Astrocyte (in vitro differentiated cells and primary cell): Measurements from ENCODE around the gene CPTP. TPM values are rescaled to one million over a fixed set of nuclear protein-coding genes. Genes with fewer than 3 reads are reported as not detected.

ENCODE experiments used
- DNase-seq: peaks from one replicate; pipeline ENCODE4 v3.0.0-alpha.2; 2010; ENCODE audit warnings: low read depth
- FAIRE-seq: peaks from 2 replicates; lab custom pipeline; 2011; peaks lifted over from hg19 to GRCh38; lab: Jason Lieb, UNC
- H2AFZ ChIP-seq: 2 replicates; pipeline ENCODE4 v1.6.0; 2012; ENCODE audit warnings: low read depth, low read length, inconsistent platforms
- H3K27ac ChIP-seq: 2 replicates; pipeline ENCODE4 v1.5.1; 2011; ENCODE audit warnings: low read depth, low read length, inconsistent platforms
- H3K27me3 ChIP-seq: 2 replicates; pipeline ENCODE4 v1.6.0; 2011; ENCODE audit warnings: low read length, inconsistent platforms; ENCODE audit not compliant: insufficient read depth
- H3K36me3 ChIP-seq: 2 replicates; pipeline ENCODE4 v1.5.1; 2011; ENCODE audit warnings: low read length, inconsistent platforms; ENCODE audit not compliant: insufficient read depth
- H3K4me1 ChIP-seq: 2 replicates; pipeline ENCODE4 v1.5.1; 2011; ENCODE audit warnings: low read length, inconsistent platforms; ENCODE audit not compliant: insufficient read depth
- H3K4me2 ChIP-seq: 2 replicates; pipeline ENCODE4 v1.6.0; 2012; ENCODE audit warnings: low read length, inconsistent platforms
- H3K4me3 ChIP-seq: 2 replicates; pipeline ENCODE4 v1.5.1; 2011; ENCODE audit warnings: low read depth, mild to moderate bottlenecking, low read length, inconsistent platforms; ENCODE audit not compliant: insufficient read depth
- H3K79me2 ChIP-seq: 2 replicates; pipeline ENCODE4 v1.6.0; 2012; ENCODE audit warnings: mild to moderate bottlenecking, low read length, inconsistent platforms; ENCODE audit not compliant: insufficient read depth
- H3K9ac ChIP-seq: 2 replicates; pipeline ENCODE4 v1.6.0; 2012; ENCODE audit warnings: mild to moderate bottlenecking, low read length, inconsistent platforms
- H3K9me3 ChIP-seq: 2 replicates; pipeline ENCODE4 v1.5.1; 2012; ENCODE audit warnings: low read depth, mild to moderate bottlenecking, low read length, inconsistent platforms; ENCODE audit not compliant: insufficient read depth
- H4K20me1 ChIP-seq: 2 replicates; pipeline ENCODE4 v1.6.0; 2012; ENCODE audit warnings: low read length, inconsistent platforms; ENCODE audit not compliant: insufficient read depth
- H3K27ac Mint-ChIP-seq: one replicate; pipeline ENCODE4 v1.8.0; 2021; ENCODE audit warnings: mild to moderate bottlenecking, mixed read lengths; ENCODE audit not compliant: unreplicated experiment
- H3K27me3 Mint-ChIP-seq: one replicate; pipeline ENCODE4 v1.8.0; 2021; ENCODE audit warnings: low read depth, mixed read lengths; ENCODE audit not compliant: unreplicated experiment
- H3K36me3 Mint-ChIP-seq: one replicate; pipeline ENCODE4 v1.8.0; 2021; ENCODE audit warnings: low read depth, mixed read lengths; ENCODE audit not compliant: unreplicated experiment
- H3K4me1 Mint-ChIP-seq: one replicate; pipeline ENCODE4 v1.8.0; 2021; ENCODE audit warnings: low read depth, mixed read lengths; ENCODE audit not compliant: unreplicated experiment
- H3K4me3 Mint-ChIP-seq: one replicate; pipeline ENCODE4 v1.8.0; 2021; ENCODE audit warnings: mild to moderate bottlenecking, moderate library complexity, mixed read lengths; ENCODE audit not compliant: unreplicated experiment
- H3K9me3 Mint-ChIP-seq: one replicate; pipeline ENCODE4 v1.8.0; 2021; ENCODE audit warnings: mild to moderate bottlenecking, mixed read lengths; ENCODE audit not compliant: unreplicated experiment
- EZH2 ChIP-seq: IDR thresholded peaks from 2 replicates; pipeline ENCODE4 v1.6.1; 2012; ENCODE audit warnings: mild to moderate bottlenecking, low read length, inconsistent platforms; ENCODE audit not compliant: insufficient read depth
- total RNA-seq: library from RNA; stranded (reverse); gene quantifications from 2 replicates; pipeline ENCODE4 v1.2.1, GENCODE V29; 2021
- TF ChIP-seq, protein P1 (sequence below): IDR thresholded peaks from 2 replicates; pipeline ENCODE4 v1.5.1; 2011; ENCODE audit warnings: low read depth, mild to moderate bottlenecking, inconsistent platforms, low read length, moderate library complexity; ENCODE audit not compliant: insufficient read depth

Gene CPTP
- total RNA-seq, 1 donor from 2014 or later = 28.5 TPM

DNA sequence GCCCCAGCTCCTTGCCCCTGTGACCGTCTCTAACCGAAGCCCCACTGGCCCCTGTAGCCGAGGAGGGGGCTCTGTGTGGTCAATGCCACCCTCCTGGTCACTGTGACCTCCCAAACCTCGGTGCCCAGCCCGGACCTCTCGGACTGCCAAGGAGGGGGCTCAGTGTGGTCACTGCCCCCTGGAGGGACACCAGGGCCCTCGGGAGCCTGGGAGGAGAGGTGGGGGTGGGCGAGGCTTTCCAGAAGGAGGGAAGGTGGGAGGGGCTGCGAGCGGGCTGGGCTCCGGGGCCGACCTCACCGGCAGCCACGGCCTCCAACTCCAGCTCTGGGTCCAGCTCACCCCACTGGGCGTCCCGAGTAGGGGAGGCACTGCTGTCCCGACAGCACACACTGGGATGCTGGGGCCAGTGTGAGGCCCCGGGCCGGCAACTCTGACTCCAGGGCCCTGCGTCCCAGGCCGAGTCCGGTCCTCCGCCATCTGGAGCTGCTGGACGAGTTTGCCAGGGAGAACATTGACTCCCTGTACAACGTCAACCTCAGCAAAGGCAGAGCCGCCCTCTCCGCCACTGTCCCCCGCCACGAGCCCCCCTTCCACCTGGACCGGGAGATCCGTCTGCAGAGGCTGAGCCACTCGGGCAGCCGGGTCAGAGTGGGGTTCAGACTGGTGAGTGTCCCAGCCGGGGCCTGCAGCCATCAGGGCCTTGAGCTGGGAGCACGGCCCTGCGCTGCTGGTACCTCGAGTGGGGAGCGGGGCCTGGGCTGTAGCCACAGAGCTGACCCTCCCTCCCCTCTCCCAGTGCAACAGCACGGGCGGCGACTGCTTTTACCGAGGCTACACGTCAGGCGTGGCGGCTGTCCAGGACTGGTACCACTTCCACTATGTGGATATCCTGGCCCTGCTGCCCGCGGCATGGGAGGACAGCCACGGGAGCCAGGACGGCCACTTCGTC is 38.0 kb upstream of the CPTP start:
- H3K36me3 ChIP-seq = no peaks in the 10 kb centered on the region
- Mint-ChIP-seq H3K4me3 (no peak overlapping the region), H3K27ac (no peak overlapping the region), H3K4me1 (no peaks in the 10 kb centered on the region), H3K36me3 (no peaks in the 10 kb centered on the region), H3K9me3 (no peaks in the 10 kb centered on the region), H3K27me3 (peaks cover 2% of the 10 kb centered on the region)
- no peaks in the 10 kb centered on the region for H3K79me2 ChIP-seq
- H4K20me1 ChIP-seq = no peaks in the 10 kb centered on the region
- H3K4me1 ChIP-seq = peaks cover 6% of the 10 kb centered on the region
- no peaks in the 10 kb centered on the region for H3K27me3 ChIP-seq
- no peak overlapping the region for H3K27ac ChIP-seq
- H3K9ac ChIP-seq = no peak overlapping the region
- DNase-seq (no peak), FAIRE-seq (no peak)
- no peaks in the 10 kb centered on the region for H3K9me3 ChIP-seq
- no peak overlapping the region for H3K4me2 ChIP-seq
- H3K4me3 ChIP-seq = no peak overlapping the region
- no peak for TF ChIP-seq EZH2
- TF ChIP-seq, protein P1, sequence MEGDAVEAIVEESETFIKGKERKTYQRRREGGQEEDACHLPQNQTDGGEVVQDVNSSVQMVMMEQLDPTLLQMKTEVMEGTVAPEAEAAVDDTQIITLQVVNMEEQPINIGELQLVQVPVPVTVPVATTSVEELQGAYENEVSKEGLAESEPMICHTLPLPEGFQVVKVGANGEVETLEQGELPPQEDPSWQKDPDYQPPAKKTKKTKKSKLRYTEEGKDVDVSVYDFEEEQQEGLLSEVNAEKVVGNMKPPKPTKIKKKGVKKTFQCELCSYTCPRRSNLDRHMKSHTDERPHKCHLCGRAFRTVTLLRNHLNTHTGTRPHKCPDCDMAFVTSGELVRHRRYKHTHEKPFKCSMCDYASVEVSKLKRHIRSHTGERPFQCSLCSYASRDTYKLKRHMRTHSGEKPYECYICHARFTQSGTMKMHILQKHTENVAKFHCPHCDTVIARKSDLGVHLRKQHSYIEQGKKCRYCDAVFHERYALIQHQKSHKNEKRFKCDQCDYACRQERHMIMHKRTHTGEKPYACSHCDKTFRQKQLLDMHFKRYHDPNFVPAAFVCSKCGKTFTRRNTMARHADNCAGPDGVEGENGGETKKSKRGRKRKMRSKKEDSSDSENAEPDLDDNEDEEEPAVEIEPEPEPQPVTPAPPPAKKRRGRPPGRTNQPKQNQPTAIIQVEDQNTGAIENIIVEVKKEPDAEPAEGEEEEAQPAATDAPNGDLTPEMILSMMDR = no peak
- no peak overlapping the region for H2AFZ ChIP-seq

DNA sequence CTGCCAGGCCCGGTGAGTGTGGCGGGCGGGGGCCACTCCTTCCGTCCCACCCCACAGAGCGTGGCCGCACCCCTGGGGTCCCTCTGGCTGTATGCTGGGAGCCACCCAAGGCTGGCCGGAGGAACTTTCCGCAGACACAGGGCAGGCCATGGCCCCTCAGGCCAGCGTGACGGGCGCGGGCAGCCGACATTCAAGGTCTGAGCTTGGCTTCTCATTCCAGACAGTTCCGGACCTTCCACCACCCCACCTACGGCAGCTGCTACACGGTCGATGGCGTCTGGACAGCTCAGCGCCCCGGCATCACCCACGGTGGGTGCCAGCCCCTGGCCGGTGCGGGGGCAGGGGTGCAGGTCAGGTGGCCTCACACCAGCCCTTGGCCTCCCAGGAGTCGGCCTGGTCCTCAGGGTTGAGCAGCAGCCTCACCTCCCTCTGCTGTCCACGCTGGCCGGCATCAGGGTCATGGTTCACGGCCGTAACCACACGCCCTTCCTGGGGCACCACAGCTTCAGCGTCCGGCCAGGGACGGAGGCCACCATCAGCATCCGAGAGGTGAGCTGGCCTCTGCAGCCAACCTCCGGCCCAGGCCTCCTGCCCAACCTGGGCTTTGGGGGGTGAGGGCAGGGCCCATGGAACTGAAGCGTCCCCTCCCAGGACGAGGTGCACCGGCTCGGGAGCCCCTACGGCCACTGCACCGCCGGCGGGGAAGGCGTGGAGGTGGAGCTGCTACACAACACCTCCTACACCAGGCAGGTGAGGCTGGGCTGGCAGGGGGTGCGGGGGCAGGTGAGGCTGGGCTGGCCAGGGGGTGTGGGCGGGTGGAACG is 37.1 kb upstream of the CPTP start:
- peaks cover 2% of the 10 kb centered on the region for H3K27me3 Mint-ChIP-seq
- no peak for DNase-seq
- no peaks in the 10 kb centered on the region for H3K4me1 Mint-ChIP-seq
- no peak for FAIRE-seq
- no peak overlapping the region for H3K27ac Mint-ChIP-seq
- no peak overlapping the region for H3K27ac ChIP-seq
- no peak overlapping the region for H2AFZ ChIP-seq
- no peaks in the 10 kb centered on the region for H3K79me2 ChIP-seq
- no peaks in the 10 kb centered on the region for H3K36me3 ChIP-seq
- no peaks in the 10 kb centered on the region for H3K36me3 Mint-ChIP-seq
- no peak overlapping the region for H3K4me3 Mint-ChIP-seq
- H3K4me2 ChIP-seq = no peak overlapping the region
- no peak overlapping the region for H3K4me3 ChIP-seq
- H3K4me1 ChIP-seq = peaks cover under 1% of the 10 kb centered on the region
- H4K20me1 ChIP-seq = peaks cover 4% of the 10 kb centered on the region
- no peak overlapping the region for H3K9ac ChIP-seq
- H3K9me3 Mint-ChIP-seq = no peaks in the 10 kb centered on the region
- TF ChIP-seq, protein P1 = no peak
- no peak for TF ChIP-seq EZH2
- no peaks in the 10 kb centered on the region for H3K9me3 ChIP-seq
- no peaks in the 10 kb centered on the region for H3K27me3 ChIP-seq
